Vagina (tissue), 2 donors: ENCODE measurements around the gene CCDC7. TPM values are rescaled to one million over a fixed set of nuclear protein-coding genes. Genes with fewer than 3 reads are reported as not detected.
"Not testable (repeated sequence)": the region's sequence is repeated elsewhere in the genome, so short reads cannot be mapped to it uniquely, and the experiment has no call there.

Experiments
- DNase-seq, 2 donors: peaks; one replicate each; pipeline ENCODE4 v3.0.0-alpha.2; 2017; ENCODE audit errors: extremely low spot score in 2 of 2
- H3K27ac ChIP-seq: fragments of 200-600 bp; sonication (generic); one replicate; pipeline ENCODE4 v1.5.1; 2019
- H3K27me3 ChIP-seq: fragments of 200-600 bp; sonication (generic); one replicate; pipeline ENCODE4 v1.5.1; 2019
- H3K36me3 ChIP-seq, 2 donors: fragments of 200-600 bp; sonication (generic); one replicate each; pipeline ENCODE4 v1.5.1; 2017 to 2019
- H3K4me1 ChIP-seq: fragments of 200-600 bp; sonication (generic); one replicate; pipeline ENCODE4 v1.5.1; 2019
- H3K4me3 ChIP-seq, 2 donors: fragments of 200-600 bp; sonication (generic); 1 replicate in 1 of 2; 2 replicates in 1 of 2; pipeline ENCODE4 v1.5.1; 2016 to 2019
- H3K9me3 ChIP-seq: fragments of 200-600 bp; sonication (generic); one replicate; pipeline ENCODE4 v1.5.1; 2019
- POLR2A ChIP-seq, 2 donors: fragments of 450-650 bp; IDR thresholded peaks; one replicate each; pipeline ENCODE4 v1.6.1; 2017; ENCODE audit warnings: antibody characterized with exemption in 2 of 2, mild to moderate bottlenecking in 2 of 2, moderate library complexity in 2 of 2
- POLR2AphosphoS5 ChIP-seq, 2 donors: sonication (generic); formaldehyde crosslinking; IDR thresholded peaks; one replicate each; pipeline ENCODE4 v1.9.0; 2017; ENCODE audit warnings: antibody characterized with exemption in 2 of 2, mild to moderate bottlenecking in 2 of 2, low read depth in 1 of 2; ENCODE audit not compliant: insufficient read depth in 1 of 2
- intact Hi-C: fragments of 100-400 bp; cut with DNase I; formaldehyde crosslinking; loops from one replicate; pipeline ENCODE4 v1.15.1; 2023
- total RNA-seq: library from RNA; depleted of rRNA; stranded (reverse); fragments of >200 nt; gene quantifications from one replicate; pipeline ENCODE4 v1.2.3, GENCODE V29; 2016
- TF ChIP-seq, protein P1 (sequence below), 3 experiments: fragments of 450-650 bp in 2 of 3; fragments of 200-600 bp in 1 of 3; sonication (generic) in 1 of 3; IDR thresholded peaks; one replicate each; pipeline ENCODE4 v1.5.1; 2017 to 2019; ENCODE audit warnings: antibody characterized with exemption in 3 of 3, mild to moderate bottlenecking in 2 of 3, moderate library complexity in 2 of 3

The CCDC7 gene
- total RNA-seq, 1 donor from 2014 or later = 22.8 TPM

DNA sequence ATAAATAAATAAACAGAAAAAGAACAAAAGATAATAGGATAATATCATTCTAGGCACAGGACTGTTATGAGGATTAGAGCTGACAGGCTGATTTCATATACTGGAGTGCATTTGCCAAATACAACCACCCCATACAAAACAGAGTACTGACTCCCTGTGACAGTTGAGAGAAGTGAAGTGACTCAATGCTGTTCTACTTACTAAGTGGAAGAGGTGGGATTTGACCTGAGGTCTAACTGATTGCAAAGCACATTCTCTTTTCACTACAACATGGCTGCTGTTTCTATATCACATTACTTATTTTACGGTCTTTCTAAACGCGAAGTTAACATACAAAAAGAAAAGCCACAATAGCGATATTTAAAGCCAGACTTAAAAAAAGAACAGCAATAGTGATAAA, 460.7 kb downstream of the CCDC7 start:
- Histone ChIP-seq H3K9me3 (no peaks in the 10 kb centered on the region), H3K27me3 (no peaks in the 10 kb centered on the region), H3K36me3 (peaks cover 0 to 71% of the 10 kb centered on the region in 2 donors), H3K4me3 (no peak overlapping the region), H3K4me1 (no peaks in the 10 kb centered on the region), H3K27ac (no peak overlapping the region)
- intact Hi-C loops = no loop called here
- TF ChIP-seq, protein P1, sequence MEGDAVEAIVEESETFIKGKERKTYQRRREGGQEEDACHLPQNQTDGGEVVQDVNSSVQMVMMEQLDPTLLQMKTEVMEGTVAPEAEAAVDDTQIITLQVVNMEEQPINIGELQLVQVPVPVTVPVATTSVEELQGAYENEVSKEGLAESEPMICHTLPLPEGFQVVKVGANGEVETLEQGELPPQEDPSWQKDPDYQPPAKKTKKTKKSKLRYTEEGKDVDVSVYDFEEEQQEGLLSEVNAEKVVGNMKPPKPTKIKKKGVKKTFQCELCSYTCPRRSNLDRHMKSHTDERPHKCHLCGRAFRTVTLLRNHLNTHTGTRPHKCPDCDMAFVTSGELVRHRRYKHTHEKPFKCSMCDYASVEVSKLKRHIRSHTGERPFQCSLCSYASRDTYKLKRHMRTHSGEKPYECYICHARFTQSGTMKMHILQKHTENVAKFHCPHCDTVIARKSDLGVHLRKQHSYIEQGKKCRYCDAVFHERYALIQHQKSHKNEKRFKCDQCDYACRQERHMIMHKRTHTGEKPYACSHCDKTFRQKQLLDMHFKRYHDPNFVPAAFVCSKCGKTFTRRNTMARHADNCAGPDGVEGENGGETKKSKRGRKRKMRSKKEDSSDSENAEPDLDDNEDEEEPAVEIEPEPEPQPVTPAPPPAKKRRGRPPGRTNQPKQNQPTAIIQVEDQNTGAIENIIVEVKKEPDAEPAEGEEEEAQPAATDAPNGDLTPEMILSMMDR (IDR thresholded peaks at IDR 0.05) = no peak
- TF ChIP-seq POLR2A (IDR thresholded peaks at IDR 0.05) (no peak), POLR2AphosphoS5 (IDR thresholded peaks at IDR 0.05; ENCODE audit: insufficient read depth in 1 of 2, low read depth in 1 of 2) (no peak)
- no peak for DNase-seq

DNA sequence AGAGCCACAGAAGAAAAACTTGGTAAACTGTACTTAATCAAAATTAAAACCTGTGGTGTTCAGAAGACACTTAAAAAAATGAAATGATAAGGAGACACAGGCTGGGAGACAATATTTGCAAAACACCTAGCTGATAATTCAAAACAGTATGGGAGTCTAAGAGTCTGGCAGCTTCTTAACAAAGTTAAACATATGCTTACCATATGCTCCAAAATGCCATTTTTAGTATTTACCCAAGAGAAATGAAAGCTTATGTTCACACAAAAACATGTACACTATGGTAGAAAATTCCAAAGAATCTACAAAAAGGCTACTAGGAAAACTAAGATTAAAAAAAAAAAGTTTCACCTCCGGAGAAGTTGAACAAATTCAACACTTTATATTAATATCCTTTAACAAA, 463.5 kb downstream of the CCDC7 start:
- Histone ChIP-seq H3K27ac (no peak overlapping the region), H3K27me3 (no peaks in the 10 kb centered on the region), H3K36me3 (peaks cover 0 to 59% of the 10 kb centered on the region in 2 donors), H3K9me3 (no peaks in the 10 kb centered on the region), H3K4me1 (no peaks in the 10 kb centered on the region), H3K4me3 (no peak overlapping the region)
- intact Hi-C loops = no loop called here
- no peak for DNase-seq
- TF ChIP-seq POLR2A (IDR thresholded peaks at IDR 0.05) (no peak), POLR2AphosphoS5 (IDR thresholded peaks at IDR 0.05; ENCODE audit: insufficient read depth in 1 of 2, low read depth in 1 of 2) (no peak)
- TF ChIP-seq, protein P1 (IDR thresholded peaks at IDR 0.05) = no peak

DNA sequence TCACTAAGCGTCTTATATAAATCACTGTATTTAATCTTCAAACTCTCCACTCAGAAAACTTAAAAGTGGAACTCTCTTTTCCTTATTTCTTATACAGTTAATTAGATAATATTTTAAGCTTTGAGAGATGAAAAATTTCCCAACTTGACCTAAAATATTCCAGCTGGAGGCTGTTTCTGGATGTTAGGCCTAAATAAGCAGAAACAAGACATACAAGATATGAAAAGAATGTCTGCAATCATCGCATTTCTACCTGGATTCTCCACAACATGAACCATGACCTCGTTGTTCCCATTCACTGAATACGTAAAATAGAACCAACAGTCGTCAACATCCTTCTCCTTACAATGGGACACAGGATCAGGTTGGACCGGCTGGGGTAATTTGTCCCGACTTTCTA, 464.0 kb downstream of the CCDC7 start:
- H3K4me3 ChIP-seq, DNase-seq, H3K27ac ChIP-seq, H3K27me3 ChIP-seq, intact Hi-C loops, H3K4me1 ChIP-seq, H3K9me3 ChIP-seq: not testable (repeated sequence)
- peaks cover 0 to 56% of the 10 kb centered on the region in 2 donors for H3K36me3 ChIP-seq

DNA sequence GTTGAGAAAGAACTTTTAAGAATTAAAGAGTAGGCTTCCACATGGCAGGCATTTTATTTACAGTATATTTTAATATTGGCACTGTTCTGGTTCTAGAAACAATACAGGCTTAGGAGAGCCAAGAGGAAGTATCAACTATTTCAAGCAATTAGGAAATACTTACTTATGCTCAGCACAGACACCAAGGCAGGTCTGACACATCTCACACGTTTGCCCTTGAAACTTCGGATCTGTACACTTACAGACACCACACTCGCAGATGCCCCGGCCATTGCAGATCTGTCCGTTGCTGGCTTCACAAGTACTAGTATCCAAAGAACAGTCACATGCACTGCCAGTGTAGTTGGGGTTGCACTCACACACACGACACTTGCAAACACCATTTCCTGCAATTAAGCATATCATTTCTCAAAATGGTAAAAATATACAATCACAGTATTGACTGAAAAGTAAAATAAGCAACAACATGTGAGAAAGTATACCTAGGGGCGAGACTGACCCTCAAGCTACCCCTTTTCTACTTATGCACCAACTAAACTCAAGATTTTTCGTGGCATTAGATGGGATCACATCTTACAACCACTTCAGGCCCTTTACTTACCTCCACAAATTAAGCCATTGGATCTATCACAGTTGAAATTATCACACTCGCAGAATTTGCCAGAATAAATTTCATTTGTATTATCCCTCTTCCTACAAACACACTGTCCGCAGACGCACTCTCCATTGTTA, 465.5 kb downstream of the CCDC7 start:
- Histone ChIP-seq H3K9me3 (no peaks in the 10 kb centered on the region), H3K36me3 (peaks cover 0 to 47% of the 10 kb centered on the region in 2 donors), H3K4me1 (no peaks in the 10 kb centered on the region), H3K27me3 (no peaks in the 10 kb centered on the region), H3K4me3 (no peak overlapping the region), H3K27ac (no peak overlapping the region)
- intact Hi-C loops = no loop called here
- no peak for TF ChIP-seq POLR2A (IDR thresholded peaks at IDR 0.05)
- TF ChIP-seq, protein P1 (IDR thresholded peaks at IDR 0.05) = no peak
- TF ChIP-seq POLR2AphosphoS5 (IDR thresholded peaks at IDR 0.05; ENCODE audit: insufficient read depth in 1 of 2, low read depth in 1 of 2) = no peak
- no peak for DNase-seq

DNA sequence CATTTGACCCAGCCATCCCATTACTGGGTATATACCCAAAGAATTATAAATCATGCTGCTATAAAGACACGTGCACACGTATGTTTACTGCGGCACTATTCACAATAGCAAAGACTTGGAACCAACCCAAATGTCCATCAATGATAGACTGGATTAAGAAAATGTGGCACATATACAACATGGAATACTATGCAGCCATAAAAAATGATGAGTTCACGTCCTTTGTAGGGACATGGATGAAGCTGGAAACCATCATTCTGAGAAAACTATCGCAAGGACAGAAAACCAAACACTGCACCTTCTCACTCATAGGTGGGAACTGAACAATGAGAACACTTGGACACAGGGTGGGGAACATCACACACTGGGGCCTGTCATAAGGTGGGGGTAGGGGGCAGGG, 471.9 kb downstream of the CCDC7 start:
- H3K4me1 ChIP-seq, DNase-seq, H3K27ac ChIP-seq, H3K9me3 ChIP-seq, H3K4me3 ChIP-seq, H3K27me3 ChIP-seq, intact Hi-C loops: not testable (repeated sequence)
- H3K36me3 ChIP-seq = peaks cover 0 to 45% of the 10 kb centered on the region in 2 donors

DNA sequence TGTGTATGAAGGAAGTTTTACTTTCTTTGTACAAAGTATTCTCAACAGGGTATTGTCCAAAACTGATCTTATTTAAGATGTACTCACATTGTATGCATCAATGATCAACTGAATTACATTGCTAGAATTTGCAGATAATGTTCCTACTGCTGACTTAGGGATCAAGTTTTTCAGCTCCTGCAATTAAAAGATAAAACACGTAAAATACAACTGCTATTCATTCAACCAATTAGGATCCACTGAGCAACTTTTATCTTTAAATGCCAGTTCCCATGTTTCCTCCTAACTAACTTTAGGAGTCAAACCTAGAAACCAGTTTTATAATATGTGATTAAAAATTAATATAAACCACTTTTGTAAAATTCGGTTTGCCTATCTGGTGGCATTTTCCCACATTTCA, 476.2 kb downstream of the CCDC7 start:
- Histone ChIP-seq H3K27ac (no peak overlapping the region), H3K4me3 (no peak overlapping the region), H3K9me3 (no peaks in the 10 kb centered on the region), H3K4me1 (no peaks in the 10 kb centered on the region), H3K27me3 (no peaks in the 10 kb centered on the region), H3K36me3 (peaks cover 3 to 78% of the 10 kb centered on the region in 2 donors)
- TF ChIP-seq POLR2AphosphoS5 (IDR thresholded peaks at IDR 0.05; ENCODE audit: insufficient read depth in 1 of 2, low read depth in 1 of 2) (no peak), POLR2A (IDR thresholded peaks at IDR 0.05) (no peak)
- TF ChIP-seq, protein P1 (IDR thresholded peaks at IDR 0.05) = no peak
- DNase-seq = no peak
- intact Hi-C loops = no loop called here
